ENCODE results near the gene CELSR1. TPM values are rescaled to one million over a fixed set of nuclear protein-coding genes. Genes with fewer than 3 reads are reported as not detected.

CELSR1 gene
- total RNA-seq, 1 experiment from 2014 or later = 19.6 TPM

- no peak overlapping the region for H3K9ac ChIP-seq (ENCODE audit: low read length)
- BruUV-seq (replicated peaks) = no TSS peak
- ChIA-PET POLR2A (no interaction called here), CTCF (no interaction called here), RAD21 (ENCODE audit: low non-redundant PET in 1 of 2, low total read pairs in 2 of 2, uncharacterized antibody in 2 of 2, unreplicated experiment in 2 of 2) (no interaction called here)
- no peaks in the 10 kb centered on the region for H4K20me1 ChIP-seq (ENCODE audit: insufficient read depth)
- H3K4me1 ChIP-seq (ENCODE audit: control insufficient read depth in 1 of 2, insufficient read depth in 2 of 2, low read length in 2 of 2) = no peaks in the 10 kb centered on the region
- no peak overlapping the region for H3K4me2 ChIP-seq (ENCODE audit: low read length)
- no peak overlapping the region for H3K27ac ChIP-seq (ENCODE audit: low read depth, low read length)
- H3K27me3 ChIP-seq (ENCODE audit: insufficient read depth, low read length) = no peaks in the 10 kb centered on the region
- no peaks in the 10 kb centered on the region for H3K79me2 ChIP-seq (ENCODE audit: insufficient read depth, low read length)
- DNase-seq (ENCODE audit: low read depth, low spot score) (no peak), ATAC-seq (no peak)
- intact Hi-C loops (cut with micrococcal nuclease) = no loop called here
- TF ChIP-seq ZFX (IDR thresholded peaks at IDR 0.05) (no peak), POLR2AphosphoS5 (IDR thresholded peaks at IDR 0.05; ENCODE audit: low read depth, low read length) (no peak), YY1 (IDR thresholded peaks at IDR 0.05; ENCODE audit: extremely low read depth, insufficient replicate concordance, low read depth, low read length) (no peak), ZBTB33 (IDR thresholded peaks at IDR 0.05; ENCODE audit: extremely low read depth, insufficient replicate concordance, low read length) (no peak), JUND (IDR thresholded peaks at IDR 0.05) (no peak), CEBPB (IDR thresholded peaks at IDR 0.05; ENCODE audit: low read depth) (no peak), MAX (IDR thresholded peaks at IDR 0.05) (no peak), SIN3A (IDR thresholded peaks at IDR 0.05; ENCODE audit: low read depth) (no peak), EZH2phosphoT487 (IDR thresholded peaks at IDR 0.05; ENCODE audit: borderline replicate concordance) (no peak), ELF1 (IDR thresholded peaks at IDR 0.05; ENCODE audit: borderline replicate concordance, low read depth) (no peak), ZNF274 (IDR thresholded peaks at IDR 0.05; ENCODE audit: low read depth, low read length) (no peak), SP1 (IDR thresholded peaks at IDR 0.05; ENCODE audit: low read depth) (no peak), EGR1 (IDR thresholded peaks at IDR 0.05; ENCODE audit: low read depth) (no peak), POLR2A (IDR thresholded peaks at IDR 0.05; ENCODE audit: borderline replicate concordance, extremely low read depth, insufficient read depth, insufficient read length) (no peak), ATF3 (IDR thresholded peaks at IDR 0.05) (no peak), CBX3 (IDR thresholded peaks at IDR 0.05; ENCODE audit: low read depth) (no peak), RAD21 (IDR thresholded peaks at IDR 0.05; ENCODE audit: low read depth) (no peak)
- H2AFZ ChIP-seq (ENCODE audit: low read depth, low read length, poor library complexity, severe bottlenecking) = no peak overlapping the region
- H3K4me3 ChIP-seq (replicated peaks in 1 of 2; ENCODE audit: low read depth in 1 of 2, low read length in 2 of 2) = no peak overlapping the region
- no peaks in the 10 kb centered on the region for H3K9me2 ChIP-seq (ENCODE audit: insufficient read depth)
- H3K9me3 ChIP-seq (ENCODE audit: control insufficient read depth in 1 of 2, insufficient read depth in 1 of 2, low read depth in 1 of 2, low read length in 2 of 2) = no peaks in the 10 kb centered on the region
- H3K36me3 ChIP-seq (ENCODE audit: control insufficient read depth in 1 of 2, insufficient read depth in 2 of 2, low read length in 2 of 2) = no peaks in the 10 kb centered on the region
Observed at GRCh38 chr22:46418827-46419226, 118.6 kb downstream of the CELSR1 start.
